HG02870 (cell line): Measurements from ENCODE around the gene ULK1.
"Not testable (repeated sequence)": the region's sequence is repeated elsewhere in the genome, so short reads cannot be mapped to it uniquely, and the experiment has no call there.

Experiments used
- ATAC-seq: cut with Tn5 transposase; IDR thresholded peaks from one replicate; pipeline ENCODE4 v1.9.1; 2021; ENCODE audit warnings: mild to moderate bottlenecking, moderate library complexity; ENCODE audit not compliant: unreplicated experiment

ULK1 gene

DNA sequence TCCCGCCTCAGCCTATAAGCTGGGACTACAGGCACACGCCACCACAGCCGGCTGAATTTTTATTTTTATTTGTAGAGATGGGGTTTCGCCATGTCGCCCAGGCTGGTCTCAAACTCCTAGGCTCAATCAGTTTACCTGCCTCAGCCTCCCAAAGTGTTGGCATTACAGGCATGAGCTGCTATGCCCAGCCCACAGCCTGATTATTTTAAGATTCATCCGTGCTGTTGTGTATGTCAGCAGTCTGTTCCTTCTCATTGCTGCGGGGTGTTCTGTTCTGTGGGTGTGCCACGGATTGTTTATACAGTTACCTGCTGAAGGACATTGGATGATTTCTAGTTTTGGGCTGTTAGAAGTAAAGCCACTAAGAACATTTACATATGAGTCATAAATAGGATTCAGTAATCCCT lies 45.7 kb downstream of the ULK1 start:
- ATAC-seq = no peak

DNA sequence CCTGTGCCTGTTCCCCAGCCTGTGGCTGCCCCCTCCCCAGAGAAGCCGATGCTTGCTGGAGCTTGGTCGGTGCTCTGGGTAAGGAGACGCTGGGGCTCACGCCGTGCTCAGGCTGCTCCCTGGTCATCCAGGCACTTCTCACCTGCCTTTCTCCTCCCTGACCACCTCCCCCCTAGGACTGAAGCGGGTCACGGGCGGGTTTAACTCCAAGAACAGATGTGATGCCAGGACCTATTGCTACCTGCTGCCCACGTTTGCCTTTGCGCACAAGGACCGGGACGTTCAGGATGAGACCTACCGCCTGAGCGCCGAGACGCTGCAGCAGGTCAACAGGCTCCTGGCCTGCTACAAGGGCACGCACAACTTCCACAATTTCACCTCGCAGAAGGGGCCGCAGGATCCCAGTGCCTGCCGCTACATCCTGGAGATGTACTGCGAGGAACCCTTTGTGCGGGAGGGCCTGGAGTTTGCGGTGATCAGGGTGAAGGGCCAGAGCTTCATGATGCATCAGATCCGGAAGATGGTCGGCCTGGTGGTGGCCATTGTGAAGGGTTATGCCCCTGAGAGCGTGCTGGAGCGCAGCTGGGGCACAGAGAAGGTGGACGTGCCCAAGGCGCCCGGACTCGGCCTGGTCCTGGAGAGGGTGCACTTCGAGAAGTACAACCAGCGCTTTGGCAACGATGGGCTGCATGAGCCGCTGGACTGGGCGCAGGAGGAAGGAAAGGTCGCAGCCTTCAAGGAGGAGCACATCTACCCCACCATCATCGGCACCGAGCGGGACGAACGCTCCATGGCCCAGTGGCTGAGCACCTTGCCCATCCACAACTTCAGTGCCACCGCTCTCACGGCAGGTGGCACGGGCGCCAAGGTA lies 46.9 kb downstream of the ULK1 start:
- ATAC-seq = no peak

DNA sequence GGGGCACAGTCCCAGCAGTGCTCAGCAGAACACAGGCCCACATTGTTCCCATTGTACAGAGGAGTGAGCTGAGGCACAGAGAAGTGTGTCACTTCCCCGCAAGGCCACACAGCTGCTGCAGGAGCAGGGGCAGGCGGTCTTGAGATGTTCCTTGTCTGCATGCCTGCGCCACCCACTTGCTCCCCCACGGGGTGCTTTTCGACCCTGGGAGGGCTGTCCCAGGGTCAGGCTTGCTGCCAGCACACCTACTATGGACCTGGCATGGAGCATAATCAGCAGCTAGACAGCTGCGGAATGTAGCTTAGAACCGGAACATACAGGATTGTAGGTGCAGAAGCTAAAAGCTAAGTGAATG lies 47.5 kb downstream of the ULK1 start:
- ATAC-seq = no peak

DNA sequence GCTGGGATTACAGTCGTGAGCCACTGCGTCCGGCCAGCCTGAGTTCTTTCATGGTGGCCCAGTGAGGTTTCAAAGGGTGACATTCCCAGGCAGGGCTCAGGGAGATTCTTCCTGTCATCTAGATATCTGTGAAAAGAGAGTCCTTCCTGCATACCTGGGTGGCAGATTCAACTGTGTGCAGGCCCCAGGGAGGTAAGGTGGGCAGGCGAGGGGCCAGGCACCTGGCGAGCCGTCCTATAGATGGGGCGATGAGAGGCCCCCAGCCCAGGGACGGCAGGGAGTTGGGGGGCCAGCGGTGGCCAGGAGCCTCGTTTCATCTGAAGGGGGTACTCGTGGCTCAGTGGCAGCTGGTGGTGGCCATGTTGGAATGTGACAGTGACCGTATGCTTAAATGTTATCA lies 48.2 kb downstream of the ULK1 start:
- ATAC-seq = no peak

DNA sequence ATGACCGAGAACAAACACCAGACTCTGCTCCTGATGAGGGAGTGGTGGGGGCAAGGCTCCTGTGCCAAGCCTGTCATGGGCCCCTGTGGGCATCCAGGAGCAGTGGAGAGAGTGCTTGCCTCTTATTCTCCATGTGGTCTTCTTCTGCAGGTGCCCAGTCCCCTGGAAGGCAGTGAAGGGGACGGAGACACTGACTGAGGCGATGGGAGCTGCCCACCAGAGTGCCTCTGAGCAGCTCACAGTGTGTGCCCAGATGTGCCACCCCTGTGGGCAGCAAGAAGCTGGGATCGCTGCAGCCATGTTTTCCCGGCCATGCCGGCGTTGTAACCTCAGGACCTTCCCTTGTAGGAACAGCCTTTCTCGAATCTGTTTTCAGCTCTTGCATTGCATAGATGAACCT lies 49.0 kb downstream of the ULK1 start:
- ATAC-seq = no peak

DNA sequence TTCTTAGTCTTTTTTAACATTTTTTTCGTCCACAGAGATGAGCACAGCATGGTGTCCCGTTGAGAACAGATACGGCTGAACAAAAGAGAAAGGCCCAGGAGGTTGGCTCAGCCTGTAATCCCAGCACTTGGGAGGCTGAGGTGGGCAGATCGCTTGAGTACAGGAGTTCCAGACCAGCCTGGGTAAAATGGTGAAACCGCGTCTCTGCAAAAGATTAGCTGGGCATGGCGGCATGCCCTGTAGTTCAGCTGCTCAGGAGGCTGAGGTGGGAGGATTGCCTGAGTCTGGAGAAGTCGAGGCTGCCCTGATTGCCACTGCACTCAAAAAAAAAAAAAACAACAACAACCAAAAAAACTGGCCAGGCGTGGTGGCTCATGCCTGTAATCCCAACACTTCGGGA lies 49.5 kb downstream of the ULK1 start:
- ATAC-seq = no peak

DNA sequence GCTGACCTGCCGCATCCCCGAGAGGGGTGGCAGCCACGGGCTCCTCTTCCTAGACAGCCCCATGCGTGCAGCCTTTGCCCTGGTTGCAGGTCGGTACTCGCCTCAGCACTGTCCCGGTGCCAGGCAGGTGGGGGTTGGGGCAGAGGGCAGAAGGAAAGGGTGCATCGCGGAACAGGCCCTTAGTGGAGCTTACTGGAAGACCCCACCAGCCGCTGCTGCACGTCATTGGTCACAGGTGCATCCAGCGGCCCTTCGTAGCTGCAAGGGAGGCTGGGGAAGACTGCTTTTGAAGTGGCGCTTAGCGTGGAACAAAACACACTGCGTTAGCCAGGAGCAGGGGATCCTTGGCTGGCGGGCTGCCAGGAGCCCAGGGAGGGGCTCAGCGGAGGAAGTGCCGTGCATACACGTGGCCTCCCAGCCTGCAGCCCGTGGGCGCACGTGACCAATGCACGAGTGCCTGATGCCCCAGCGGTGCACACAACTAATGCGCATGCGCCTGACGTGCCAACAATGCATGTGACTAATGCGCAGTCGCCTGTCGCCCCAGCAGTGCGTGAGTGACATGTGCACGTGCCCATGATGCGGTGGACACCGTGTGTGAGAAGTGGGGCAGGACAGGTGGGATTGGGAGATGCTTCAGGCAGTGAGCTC lies 50.3 kb downstream of the ULK1 start:
- no peak for ATAC-seq

DNA sequence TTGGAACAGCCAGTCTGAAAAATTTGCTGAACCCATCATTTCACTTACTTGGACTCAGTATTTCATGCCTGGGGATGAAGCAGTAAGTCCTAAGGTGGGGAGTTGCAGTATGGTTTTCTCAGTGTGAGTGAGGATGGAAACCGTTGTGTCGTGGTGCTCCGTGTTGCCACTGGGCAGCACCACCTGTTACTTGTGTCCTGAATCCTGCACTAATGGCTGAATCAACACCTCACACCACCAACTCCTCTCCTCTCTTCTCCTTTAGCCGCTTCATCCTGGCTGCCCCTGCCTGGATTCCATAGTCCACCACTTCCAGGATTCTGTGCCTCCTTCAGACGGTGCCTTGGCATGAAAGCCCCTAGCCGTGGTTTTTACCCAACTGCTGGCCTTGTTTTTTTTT lies 52.3 kb downstream of the ULK1 start:
- no peak for ATAC-seq

DNA sequence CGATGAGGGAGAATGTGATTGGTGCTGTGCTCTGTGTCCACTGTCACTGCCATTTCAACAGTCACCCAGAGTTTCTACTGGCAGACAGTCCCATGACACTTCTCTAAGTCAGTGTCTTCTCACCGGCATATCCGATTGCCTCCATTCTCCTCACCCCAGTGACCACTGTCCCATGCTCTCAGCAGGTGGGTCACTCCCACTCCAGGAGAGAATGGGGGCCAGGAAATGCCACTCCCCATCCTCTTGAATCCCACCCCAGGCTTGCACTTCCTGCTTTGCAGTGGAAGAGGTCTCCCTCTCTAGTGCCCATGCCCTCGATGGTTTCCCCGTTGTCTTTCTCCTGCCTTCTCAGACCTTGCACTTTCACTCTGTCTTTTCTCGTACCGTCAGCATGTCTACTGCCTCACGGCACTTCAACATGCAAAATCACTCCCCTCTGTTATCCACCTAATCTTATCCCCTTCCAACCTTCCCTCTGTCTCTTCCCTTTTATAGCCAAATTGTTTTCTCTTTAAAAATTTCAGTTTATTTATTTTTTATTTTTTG lies 53.1 kb downstream of the ULK1 start:
- ATAC-seq = no peak

DNA sequence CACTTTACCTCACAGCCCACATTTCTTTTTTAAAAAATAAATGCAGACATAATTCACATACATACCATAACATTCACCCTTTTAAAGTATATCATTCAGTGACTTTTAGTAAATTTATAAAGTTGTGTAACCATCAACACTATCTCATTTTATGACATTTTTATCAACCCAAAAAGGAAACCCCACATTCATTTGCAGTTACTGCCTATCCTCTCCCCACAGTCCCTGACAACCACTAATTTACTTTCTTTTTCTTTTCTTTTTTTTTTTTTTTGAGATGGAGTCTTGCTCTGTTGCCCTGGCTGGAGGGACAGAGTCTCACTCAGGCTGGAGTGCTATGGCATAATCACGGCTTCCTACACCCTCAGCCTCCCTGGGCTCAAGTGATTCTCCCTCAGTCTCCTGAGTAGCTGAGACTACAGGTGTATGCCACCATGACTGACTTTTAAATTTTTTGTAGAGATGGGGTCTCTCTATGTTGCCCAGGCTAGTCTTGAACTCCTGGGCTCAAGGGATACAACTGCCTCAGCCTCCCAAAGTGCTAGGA lies 53.8 kb downstream of the ULK1 start:
- ATAC-seq = no peak

DNA sequence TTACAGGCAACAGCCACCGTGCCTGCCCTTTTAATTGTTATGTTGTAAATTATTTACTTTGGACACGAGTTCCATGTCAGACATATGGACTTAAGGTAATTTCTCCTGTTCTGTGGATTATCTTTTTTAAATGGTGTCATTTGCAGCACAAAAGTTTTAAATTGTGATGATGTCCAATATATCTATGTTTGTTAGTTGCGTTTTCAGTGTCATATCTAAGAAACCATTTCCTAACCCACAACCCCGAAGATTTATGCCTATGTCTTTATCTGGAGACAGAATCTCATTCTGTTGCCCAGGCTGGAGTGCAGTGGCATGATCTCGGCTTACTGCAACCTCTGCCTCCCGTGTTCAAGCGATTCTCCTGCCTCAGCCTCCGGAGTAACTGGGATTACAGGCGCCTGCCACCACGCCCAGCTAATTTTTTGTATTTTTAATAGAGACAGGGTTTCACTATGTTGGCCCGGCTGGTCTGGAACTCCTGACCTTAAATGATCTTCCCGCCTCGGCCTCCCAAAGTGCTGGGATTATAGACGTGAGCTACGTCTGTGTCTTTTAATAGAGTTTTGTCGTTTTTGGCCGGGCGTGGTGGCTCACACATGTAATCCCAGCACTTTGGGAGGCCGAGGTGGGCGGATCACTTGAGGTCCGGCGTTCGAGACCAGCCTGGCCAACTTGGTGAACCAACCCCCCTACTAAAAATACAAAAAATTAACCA lies 54.5 kb downstream of the ULK1 start:
- ATAC-seq = not testable (repeated sequence)

DNA sequence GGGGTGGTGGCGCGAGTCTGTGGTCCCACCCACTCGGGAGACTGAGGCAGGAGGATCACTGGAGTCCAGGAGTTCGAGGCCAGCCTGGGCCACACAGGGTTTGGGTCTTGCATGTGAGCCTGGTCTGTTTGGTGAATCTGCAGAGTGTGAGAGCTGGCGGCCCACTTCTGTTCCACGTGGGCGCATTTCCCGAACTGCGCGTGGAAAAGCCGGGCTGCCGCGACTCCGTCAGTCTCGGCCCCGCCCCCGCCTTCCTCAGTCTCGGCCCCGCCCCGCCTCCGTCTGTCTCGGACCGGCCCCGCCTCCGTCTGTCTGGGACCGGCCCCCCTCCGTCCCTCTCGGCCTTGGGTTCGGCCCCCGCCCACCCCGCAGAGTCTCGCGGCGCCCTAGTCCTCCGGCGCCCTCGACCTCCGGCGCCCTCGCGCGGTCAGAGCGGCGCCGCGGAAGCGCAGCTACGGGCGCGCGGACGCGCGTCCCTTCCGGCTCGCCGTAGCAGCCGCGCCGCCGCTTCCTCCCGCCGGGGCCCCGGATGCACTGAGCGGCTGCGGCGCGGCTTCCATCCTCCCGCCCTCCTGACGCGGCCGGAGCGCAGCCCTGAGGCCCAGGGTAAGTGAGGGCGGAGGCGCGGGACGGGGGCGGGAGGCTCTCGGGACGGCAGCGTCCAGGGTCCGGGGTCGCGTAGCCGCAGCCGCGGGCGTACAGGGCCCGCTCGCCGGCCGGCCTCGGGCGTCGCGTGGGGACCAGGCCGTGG lies 55.2 kb downstream of the ULK1 start, which contains the start of gene EP400:
Gene EP400, plus strand, starts transcription at position 512 of the 751 bp plus-strand sequence. CDS start 10,678 bp downstream, outside the sequence.
- ATAC-seq = peak; percentile 84

DNA sequence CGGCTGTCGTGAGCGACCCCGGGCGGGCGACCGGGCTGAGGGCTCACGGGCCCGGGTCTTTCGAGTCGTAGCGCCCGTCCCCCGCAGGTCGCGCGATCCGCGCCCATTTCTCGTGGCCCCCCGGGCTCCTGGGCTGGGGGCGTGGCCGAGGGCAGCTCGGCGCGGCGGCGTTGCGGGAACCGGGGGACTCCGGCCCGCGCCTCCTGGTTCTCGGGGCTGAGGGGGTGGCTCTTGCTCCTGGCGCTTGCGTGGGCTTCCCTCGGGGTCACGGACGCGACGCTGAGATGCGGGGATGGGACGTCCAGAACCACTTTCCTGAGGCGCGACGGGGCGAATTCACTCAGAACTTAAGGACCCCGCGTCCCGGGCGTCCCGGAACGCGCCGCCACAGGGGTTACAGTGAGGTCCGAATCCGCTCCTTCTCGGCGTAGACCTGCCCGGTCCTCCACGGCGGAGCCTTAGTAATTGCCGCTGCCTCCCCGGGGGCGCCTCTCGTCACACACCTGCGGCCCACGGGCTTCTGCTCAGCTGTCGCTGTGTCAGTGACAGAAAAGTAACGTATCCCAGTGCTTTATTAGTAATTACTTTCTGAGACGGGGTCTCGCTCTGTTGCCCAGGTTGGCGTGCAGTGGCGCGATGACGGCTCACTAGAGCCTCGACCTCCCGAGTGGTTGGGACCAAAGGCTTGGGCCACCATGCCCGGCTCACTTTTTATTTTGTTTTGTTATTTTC lies 55.9 kb downstream of the ULK1 start:
- peak; percentile 23 for ATAC-seq

DNA sequence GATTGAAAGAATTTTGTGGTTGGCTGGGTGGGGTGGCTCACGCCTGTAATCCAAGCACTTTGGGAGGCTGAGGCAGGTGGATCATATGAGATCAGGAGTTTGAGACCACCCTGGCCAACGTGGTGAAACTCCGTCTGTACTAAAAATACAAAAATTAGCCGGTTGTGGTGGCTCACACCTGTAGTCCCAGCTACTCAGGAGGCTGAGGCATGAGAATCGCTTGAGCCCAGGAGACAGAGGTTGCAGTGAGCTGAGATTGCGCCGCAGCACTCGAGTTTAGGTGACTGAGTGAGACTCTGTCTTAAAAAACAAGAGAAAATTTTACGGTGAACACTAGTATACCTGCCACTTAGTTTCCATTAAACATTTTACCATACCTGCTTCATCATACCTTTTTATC lies 59.4 kb downstream of the ULK1 start:
- ATAC-seq = not testable (repeated sequence)

DNA sequence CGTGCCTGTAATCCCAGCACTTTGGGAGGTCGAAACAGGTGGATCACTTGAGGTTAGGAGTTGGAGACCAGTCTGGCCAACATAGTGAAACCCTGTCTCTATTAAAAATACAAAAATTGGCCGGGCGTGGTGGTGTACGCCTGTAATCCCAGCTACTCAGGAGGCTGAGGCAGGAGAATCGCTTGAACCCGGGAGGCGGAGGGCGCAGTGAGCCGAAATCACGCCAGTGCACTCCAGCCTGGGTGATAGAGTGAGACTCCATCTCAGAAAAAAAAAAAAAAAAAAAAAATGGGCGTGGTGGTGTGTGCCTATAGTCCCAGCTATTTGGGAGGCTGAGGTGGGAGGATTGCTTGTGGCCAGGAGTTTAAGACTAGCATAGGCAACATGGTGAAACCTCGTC lies 60.0 kb downstream of the ULK1 start:
- ATAC-seq = not testable (repeated sequence)

DNA sequence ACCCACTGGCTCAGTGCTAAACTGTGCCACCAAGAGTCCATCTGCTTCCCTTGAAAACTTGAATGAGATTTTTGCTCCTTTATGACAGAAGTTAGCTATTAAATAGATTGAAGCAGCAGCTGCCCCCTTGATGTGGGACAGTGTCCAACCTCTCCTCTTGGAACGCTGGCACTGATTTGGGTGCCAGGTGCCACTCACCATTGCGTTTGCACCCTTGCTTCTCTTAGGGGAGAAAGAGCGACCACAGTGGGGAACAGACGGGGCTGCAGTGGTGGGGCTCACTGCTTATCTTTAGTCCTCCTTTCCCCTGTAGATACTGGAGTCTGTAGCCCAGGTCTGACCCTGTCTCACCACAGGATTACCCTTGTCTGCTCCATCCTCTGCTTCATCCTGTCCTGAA lies 64.7 kb downstream of the ULK1 start:
- ATAC-seq = no peak

DNA sequence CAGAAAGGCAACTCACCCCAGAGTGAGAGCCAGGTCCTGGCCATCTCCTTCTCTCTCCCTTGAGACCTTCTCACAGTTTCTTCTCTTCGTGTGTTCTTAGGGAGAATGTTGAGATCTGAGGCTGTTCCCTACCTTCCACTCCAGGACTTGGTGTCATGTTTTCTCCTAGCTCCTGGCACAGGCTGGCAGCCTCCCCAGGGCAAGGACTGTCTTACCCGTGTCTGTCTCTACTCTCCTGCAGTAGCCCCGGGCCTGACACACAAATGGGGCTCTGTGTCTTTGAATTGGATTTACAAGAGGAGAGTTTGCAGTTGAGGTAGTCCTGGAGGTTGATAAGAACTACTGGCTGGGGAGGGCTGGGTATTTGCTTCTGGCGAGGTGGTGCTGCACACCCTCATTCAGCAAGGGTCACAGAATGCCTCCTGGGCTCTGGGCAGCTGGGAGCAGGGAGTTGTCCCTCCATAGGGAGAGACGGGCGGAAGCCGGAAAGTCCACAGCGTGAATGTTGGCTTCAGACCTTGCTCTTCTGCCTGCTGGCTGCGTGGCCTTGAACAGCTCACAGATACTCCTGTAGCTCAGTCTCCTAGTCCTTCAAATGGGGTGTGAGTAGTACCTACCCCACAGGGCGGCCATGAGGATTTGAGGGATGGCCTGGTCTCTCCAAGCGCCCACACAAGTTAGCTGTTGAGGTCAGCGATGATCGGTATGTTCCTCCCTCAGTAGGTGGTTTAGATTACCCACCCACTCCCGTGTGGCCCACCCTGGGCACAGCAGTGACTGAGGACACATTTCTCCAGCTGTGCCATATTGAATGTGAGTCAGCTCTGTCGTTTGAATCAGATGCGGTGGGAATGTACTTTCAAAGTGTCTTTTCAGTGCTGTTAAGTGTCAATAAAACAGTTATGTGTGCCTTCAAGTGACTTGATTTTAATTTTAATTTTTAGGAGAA lies 65.5 kb downstream of the ULK1 start:
- ATAC-seq = no peak

DNA sequence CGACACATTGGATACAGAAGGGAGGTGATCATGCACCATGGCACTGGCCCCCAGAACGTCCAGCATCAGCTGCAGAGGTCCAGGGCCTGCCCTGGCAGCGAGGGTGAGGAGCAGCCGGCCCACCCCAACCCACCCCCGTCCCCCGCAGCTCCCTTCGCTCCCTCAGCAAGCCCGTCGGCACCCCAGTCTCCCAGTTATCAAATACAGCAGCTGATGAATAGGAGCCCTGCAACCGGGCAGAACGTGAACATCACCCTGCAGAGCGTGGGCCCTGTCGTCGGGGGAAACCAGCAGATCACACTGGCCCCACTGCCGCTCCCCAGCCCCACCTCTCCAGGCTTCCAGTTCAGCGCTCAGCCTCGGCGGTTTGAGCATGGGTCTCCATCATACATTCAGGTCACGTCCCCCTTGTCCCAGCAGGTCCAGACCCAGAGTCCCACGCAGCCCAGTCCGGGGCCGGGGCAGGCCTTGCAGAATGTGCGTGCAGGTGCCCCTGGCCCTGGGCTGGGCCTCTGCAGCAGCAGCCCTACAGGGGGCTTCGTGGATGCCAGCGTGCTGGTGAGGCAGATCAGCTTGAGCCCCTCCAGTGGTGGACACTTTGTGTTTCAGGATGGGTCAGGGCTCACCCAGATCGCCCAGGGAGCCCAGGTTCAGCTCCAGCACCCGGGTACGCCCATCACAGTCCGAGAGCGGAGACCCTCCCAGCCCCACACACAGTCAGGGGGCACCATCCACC lies 66.3 kb downstream of the ULK1 start:
- not testable (repeated sequence) for ATAC-seq
